ENCODE measurements around the gene ZNF850. TPM values are rescaled to one million over a fixed set of nuclear protein-coding genes. Genes with fewer than 3 reads are reported as not detected.

ZNF850 gene
- total RNA-seq, 1 experiment from 2014 or later, result 23.9 TPM

DNA sequence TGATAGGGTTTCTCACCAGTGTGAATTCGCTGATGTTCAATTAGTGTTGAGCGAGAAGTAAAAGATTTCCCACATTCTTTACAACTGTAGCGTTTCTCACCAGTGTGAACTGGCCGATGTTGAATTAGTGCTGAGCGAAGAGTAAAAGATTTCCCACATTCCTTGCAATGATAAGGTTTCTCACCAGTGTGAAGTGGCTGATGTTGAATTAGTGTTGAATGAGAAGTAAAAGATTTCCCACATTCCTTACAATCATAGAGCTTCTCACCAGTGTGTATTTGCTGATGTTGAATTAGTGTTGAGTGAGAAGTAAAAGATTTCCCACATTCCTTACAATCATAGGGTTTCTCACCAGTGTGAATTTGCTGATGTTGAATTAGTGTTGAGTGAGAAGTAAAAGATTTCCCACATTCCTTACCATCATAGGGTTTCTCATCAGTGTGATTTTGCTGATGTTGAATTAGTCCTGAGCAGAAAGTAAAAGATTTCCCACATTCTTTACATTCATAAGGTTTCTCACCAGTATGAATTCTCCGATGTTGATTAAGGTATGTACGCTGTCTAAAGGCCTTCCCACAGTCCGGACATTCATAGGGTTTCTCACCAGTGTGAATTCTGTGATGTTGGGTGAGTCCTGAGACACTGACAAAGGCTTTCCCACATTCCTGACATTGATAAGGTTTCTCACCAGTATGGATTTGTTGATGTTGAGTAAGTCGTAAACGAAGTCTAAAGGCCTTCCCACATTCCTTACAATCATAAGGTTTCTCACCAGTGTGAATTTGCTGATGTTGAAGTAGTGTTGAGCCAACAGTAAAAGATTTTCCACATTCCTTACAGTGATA is 24.0 kb downstream of the ZNF850 start:
- H3K36me3 Mint-ChIP-seq (ENCODE audit: insufficient read depth in 1 of 3, low read depth in 3 of 3), result peaks cover 88 to 94% (median 93%) of the 10 kb centered on the region in 3 experiments
- no peak overlapping the region for H2BK15ac ChIP-seq (ENCODE audit: low read depth, low read length)
- H3K4me1 ChIP-seq (ENCODE audit: insufficient read depth, low read length), result no peaks in the 10 kb centered on the region
- H3K14ac ChIP-seq (ENCODE audit: insufficient read depth, low read length), result no peak overlapping the region
- TF ChIP-seq, protein P1, sequence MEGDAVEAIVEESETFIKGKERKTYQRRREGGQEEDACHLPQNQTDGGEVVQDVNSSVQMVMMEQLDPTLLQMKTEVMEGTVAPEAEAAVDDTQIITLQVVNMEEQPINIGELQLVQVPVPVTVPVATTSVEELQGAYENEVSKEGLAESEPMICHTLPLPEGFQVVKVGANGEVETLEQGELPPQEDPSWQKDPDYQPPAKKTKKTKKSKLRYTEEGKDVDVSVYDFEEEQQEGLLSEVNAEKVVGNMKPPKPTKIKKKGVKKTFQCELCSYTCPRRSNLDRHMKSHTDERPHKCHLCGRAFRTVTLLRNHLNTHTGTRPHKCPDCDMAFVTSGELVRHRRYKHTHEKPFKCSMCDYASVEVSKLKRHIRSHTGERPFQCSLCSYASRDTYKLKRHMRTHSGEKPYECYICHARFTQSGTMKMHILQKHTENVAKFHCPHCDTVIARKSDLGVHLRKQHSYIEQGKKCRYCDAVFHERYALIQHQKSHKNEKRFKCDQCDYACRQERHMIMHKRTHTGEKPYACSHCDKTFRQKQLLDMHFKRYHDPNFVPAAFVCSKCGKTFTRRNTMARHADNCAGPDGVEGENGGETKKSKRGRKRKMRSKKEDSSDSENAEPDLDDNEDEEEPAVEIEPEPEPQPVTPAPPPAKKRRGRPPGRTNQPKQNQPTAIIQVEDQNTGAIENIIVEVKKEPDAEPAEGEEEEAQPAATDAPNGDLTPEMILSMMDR (conservative IDR thresholded peaks at IDR 0.05), result no peak
- no peaks in the 10 kb centered on the region for H4K20me1 ChIP-seq (ENCODE audit: control insufficient read depth, insufficient read depth, insufficient read length)
- peaks cover 3% of the 10 kb centered on the region; the same call in 1 of the 2 replicates for H3K79me2 ChIP-seq (ENCODE audit: insufficient read depth, low read length)
- H3K4me3 Mint-ChIP-seq, result no peak overlapping the region
- no peak overlapping the region for H3K27ac ChIP-seq (ENCODE audit: insufficient read length, low read depth, low read length)
- no peaks in the 10 kb centered on the region for H3K79me1 ChIP-seq (ENCODE audit: insufficient read depth, low read depth, low read length, poor library complexity, severe bottlenecking)
- no peak overlapping the region for H3K4ac ChIP-seq (ENCODE audit: low read depth, low read length)
- H2AFZ ChIP-seq (ENCODE audit: low read length), result no peak overlapping the region
- peaks cover 83% of the 10 kb centered on the region for H3K9me3 ChIP-seq (ENCODE audit: control insufficient read depth, low read depth, low read length)
- H2BK20ac ChIP-seq (ENCODE audit: low read depth, low read length, poor library complexity, severe bottlenecking), result no peak overlapping the region
- H3K27me3 Mint-ChIP-seq (ENCODE audit: low read depth), result peaks cover 21% of the 10 kb centered on the region
- H3K27me3 ChIP-seq (ENCODE audit: insufficient read depth, low read length), result no peaks in the 10 kb centered on the region
- no CpG with 5 or more reads among the region's 10 CpGs for WGBS (ENCODE audit: extremely low coverage, insufficient read length, low lambda C conversion rate)
- H4K8ac ChIP-seq (replicated peaks; ENCODE audit: insufficient read length, low read depth, low read length), result no peak overlapping the region
- no peak overlapping the region for H4K5ac ChIP-seq (ENCODE audit: insufficient read length, low read depth, low read length)
- H4K91ac ChIP-seq (ENCODE audit: insufficient read length, low read depth, low read length), result no peak overlapping the region
- no peak overlapping the region for H3T11ph ChIP-seq (ENCODE audit: low read length)
- H3K27ac Mint-ChIP-seq, result no peak overlapping the region
- DNase-seq, result no peak
- no peak overlapping the region for H3K23ac ChIP-seq (ENCODE audit: insufficient read length, low read depth, low read length)
- no peaks in the 10 kb centered on the region for H3K4me1 Mint-ChIP-seq
- H3K9ac ChIP-seq (ENCODE audit: extremely low read depth, insufficient read length, low read length), result no peak overlapping the region
- H3K23me2 ChIP-seq (ENCODE audit: insufficient read length, low read depth, low read length, poor library complexity, severe bottlenecking), result no peaks in the 10 kb centered on the region
- no peak overlapping the region for H3K4me2 ChIP-seq (ENCODE audit: insufficient read depth, insufficient read length, low read length)
- no peak overlapping the region for H2BK5ac ChIP-seq (ENCODE audit: insufficient read length, low read length)
- no peak overlapping the region for H2BK12ac ChIP-seq (ENCODE audit: insufficient read length, low read depth, low read length)
- no peak overlapping the region for H3K56ac ChIP-seq (ENCODE audit: insufficient read length, low read depth, low read length)
- no peak overlapping the region for H3K18ac ChIP-seq (ENCODE audit: insufficient read length, low read depth, low read length)
- H2AK5ac ChIP-seq (ENCODE audit: insufficient read length, low read length), result no peak overlapping the region
- no peak overlapping the region for H2BK120ac ChIP-seq (ENCODE audit: low read depth, low read length, poor library complexity, severe bottlenecking)
- peaks cover 93 to 98% of the 10 kb centered on the region in 2 experiments for H3K9me3 Mint-ChIP-seq
